Activated CD8-positive, alpha-beta T cell treated with anti-CD3 and anti-CD28 coated beads for 36 hours (primary cell): ENCODE measurements around the gene STAB2. TPM values are rescaled to one million over a fixed set of nuclear protein-coding genes. Genes with fewer than 3 reads are reported as not detected.

Experiments
- ATAC-seq: fragments of 200-7000 bp; cut with Tn5 transposase; one replicate; pipeline ENCODE4 v1.10.0; 2021; ENCODE audit warnings: mild to moderate bottlenecking, moderate library complexity
- CTCF ChIA-PET: fragments of 350-600 bp; sonication (Branson Sonifier 250); formaldehyde crosslinking; loops from one replicate; lab custom pipeline; 2021; ENCODE audit warnings: antibody characterized with exemption; lab: Charles Lee
- POLR2A ChIA-PET: fragments of 350-600 bp; sonication (Branson Sonifier 250); formaldehyde crosslinking; loops from one replicate; lab custom pipeline; 2021; ENCODE audit warnings: antibody characterized with exemption; lab: Charles Lee
- DNase-seq: peaks from one replicate; pipeline ENCODE4 v3.0.0-alpha.2; 2020
- H3K27ac Mint-ChIP-seq: one replicate; pipeline ENCODE4 v1.8.0; 2021; ENCODE audit warnings: mild to moderate bottlenecking, mixed read lengths
- H3K27me3 Mint-ChIP-seq: one replicate; pipeline ENCODE4 v1.8.0; 2021; ENCODE audit warnings: mixed read lengths
- H3K36me3 Mint-ChIP-seq: one replicate; pipeline ENCODE4 v1.8.0; 2021; ENCODE audit warnings: low read depth, mixed read lengths
- H3K4me1 Mint-ChIP-seq: one replicate; pipeline ENCODE4 v1.8.0; 2021; ENCODE audit warnings: low read depth, mixed read lengths
- H3K4me3 Mint-ChIP-seq: one replicate; pipeline ENCODE4 v1.8.0; 2021; ENCODE audit warnings: mild to moderate bottlenecking, moderate library complexity, mixed read lengths
- H3K9me3 Mint-ChIP-seq: one replicate; pipeline ENCODE4 v1.8.0; 2021; ENCODE audit warnings: mixed read lengths
- intact Hi-C: fragments of 100-400 bp; cut with micrococcal nuclease; formaldehyde crosslinking; loops from one replicate; pipeline ENCODE4 v1.10.0; 2022
- total RNA-seq, 2 experiments: library from RNA; stranded (reverse); gene quantifications; one replicate each; pipeline ENCODE4 v1.2.3, GENCODE V29; 2021
- TF ChIP-seq, protein P1 (sequence below): fragments of 200-600 bp; IDR thresholded peaks from one replicate; pipeline ENCODE4 v1.8.0; 2022; ENCODE audit warnings: antibody characterized with exemption, mild to moderate bottlenecking

Gene STAB2
- total RNA-seq, 2 experiments from 2014 or later: not detected

DNA sequence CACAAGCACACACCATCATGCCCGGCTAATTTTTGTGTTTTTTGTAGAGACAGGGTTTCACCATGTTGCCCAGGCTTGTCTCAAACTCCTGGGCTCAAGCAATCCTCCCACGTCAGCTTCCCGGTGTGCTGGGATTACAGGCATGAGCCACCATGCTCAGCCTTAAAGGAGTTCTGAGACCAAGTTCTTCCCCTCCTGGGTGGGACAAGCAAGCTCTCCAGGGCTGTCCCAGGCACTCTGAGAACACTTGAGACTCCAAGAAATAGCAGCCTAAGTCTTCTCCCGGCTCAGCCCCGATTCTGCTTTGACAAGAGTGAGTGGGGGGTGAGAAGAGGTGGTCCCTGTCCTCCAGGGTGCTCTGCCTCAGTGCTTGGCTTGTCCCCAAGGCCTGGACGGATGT is 86.4 kb downstream of the STAB2 start:
- H3K27ac Mint-ChIP-seq: no peak overlapping the region
- no peaks in the 10 kb centered on the region for H3K27me3 Mint-ChIP-seq
- no peak for DNase-seq
- no peak overlapping the region for H3K4me3 Mint-ChIP-seq
- no peaks in the 10 kb centered on the region for H3K36me3 Mint-ChIP-seq
- intact Hi-C loops: no loop called here
- ChIA-PET POLR2A (no interaction called here), CTCF (interaction anchor here (2.1 kb wide), 1 partner anchor 12 kb away, joined by 5 read pairs; no protein-coding TSS in a partner anchor)
- TF ChIP-seq, protein P1, sequence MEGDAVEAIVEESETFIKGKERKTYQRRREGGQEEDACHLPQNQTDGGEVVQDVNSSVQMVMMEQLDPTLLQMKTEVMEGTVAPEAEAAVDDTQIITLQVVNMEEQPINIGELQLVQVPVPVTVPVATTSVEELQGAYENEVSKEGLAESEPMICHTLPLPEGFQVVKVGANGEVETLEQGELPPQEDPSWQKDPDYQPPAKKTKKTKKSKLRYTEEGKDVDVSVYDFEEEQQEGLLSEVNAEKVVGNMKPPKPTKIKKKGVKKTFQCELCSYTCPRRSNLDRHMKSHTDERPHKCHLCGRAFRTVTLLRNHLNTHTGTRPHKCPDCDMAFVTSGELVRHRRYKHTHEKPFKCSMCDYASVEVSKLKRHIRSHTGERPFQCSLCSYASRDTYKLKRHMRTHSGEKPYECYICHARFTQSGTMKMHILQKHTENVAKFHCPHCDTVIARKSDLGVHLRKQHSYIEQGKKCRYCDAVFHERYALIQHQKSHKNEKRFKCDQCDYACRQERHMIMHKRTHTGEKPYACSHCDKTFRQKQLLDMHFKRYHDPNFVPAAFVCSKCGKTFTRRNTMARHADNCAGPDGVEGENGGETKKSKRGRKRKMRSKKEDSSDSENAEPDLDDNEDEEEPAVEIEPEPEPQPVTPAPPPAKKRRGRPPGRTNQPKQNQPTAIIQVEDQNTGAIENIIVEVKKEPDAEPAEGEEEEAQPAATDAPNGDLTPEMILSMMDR: no peak
- no peaks in the 10 kb centered on the region for H3K4me1 Mint-ChIP-seq
- ATAC-seq: no peak
- no peaks in the 10 kb centered on the region for H3K9me3 Mint-ChIP-seq

DNA sequence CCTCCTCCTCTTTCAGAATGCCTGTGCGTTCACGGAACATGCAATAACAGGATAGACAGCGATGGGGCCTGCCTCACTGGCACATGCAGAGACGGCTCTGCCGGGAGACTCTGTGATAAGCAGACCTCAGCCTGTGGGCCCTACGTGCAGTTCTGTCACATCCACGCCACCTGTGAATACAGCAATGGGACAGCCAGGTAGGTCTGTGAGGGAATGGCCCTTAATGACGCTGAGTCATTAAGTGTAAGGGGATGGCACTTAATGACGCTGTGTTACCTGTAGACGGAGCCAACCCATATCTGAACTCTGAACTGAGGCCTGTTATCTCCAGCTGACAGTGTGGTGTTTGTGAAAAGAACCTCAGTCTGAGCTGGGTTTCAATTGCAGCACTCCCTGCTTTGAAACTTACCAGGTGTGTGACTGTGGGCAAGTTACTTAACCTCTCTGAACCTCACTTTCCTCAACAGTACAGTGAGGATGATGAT is 86.9 kb downstream of the STAB2 start:
- POLR2A ChIA-PET: no interaction called here
- H3K36me3 Mint-ChIP-seq: no peaks in the 10 kb centered on the region
- H3K9me3 Mint-ChIP-seq: no peaks in the 10 kb centered on the region
- no peak overlapping the region for H3K27ac Mint-ChIP-seq
- ATAC-seq (no peak), DNase-seq (no peak)
- no peaks in the 10 kb centered on the region for H3K27me3 Mint-ChIP-seq
- no peak overlapping the region for H3K4me3 Mint-ChIP-seq
- CTCF ChIA-PET: interaction anchor here (2.1 kb wide), 1 partner anchor 12 kb away, joined by 5 read pairs; no protein-coding TSS in a partner anchor
- TF ChIP-seq, protein P1: no peak
- no peaks in the 10 kb centered on the region for H3K4me1 Mint-ChIP-seq
- intact Hi-C loops: no loop called here

DNA sequence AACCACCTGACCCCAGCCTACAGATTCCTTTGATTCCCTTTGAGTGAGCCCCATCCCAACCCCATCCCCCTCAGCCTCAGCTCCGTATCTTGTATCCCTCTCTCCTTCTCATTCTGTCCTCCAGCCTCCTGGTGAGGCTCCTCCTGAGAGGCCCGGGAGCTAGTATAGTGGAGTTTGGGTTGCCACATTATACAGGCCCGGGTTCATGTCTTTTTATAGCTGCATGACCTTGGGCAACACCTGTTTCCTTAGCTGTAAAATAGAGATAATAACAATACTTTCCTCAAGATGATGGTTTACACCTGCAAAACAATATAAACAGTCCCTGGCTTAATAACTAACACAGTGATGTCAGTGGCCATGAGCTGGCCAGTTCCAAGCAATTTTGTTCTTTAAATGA is 89.8 kb downstream of the STAB2 start:
- Mint-ChIP-seq H3K27me3 (no peaks in the 10 kb centered on the region), H3K9me3 (no peaks in the 10 kb centered on the region), H3K4me3 (no peak overlapping the region), H3K4me1 (no peaks in the 10 kb centered on the region), H3K36me3 (no peaks in the 10 kb centered on the region), H3K27ac (no peak overlapping the region)
- TF ChIP-seq, protein P1: no peak
- no peak for DNase-seq
- POLR2A ChIA-PET: no interaction called here
- intact Hi-C loops: no loop called here
- CTCF ChIA-PET: no interaction called here
- no peak for ATAC-seq

DNA sequence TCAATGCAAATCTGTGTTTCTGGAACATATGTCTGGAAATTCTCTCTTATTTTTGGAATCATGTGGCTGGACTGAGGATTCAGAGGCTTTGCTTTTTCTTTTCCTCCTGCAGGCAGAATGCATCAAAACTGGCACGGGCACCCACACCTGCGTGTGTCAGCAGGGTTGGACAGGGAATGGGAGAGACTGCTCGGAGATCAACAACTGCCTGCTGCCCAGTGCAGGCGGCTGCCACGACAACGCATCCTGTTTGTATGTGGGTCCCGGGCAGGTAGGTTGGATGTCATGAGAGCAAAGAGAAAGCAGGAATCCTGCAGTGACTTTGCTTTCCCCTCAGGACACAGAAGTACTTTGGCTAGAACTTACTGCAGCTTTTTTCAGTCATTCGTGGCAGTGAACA is 90.3 kb downstream of the STAB2 start:
- ATAC-seq: no peak
- Mint-ChIP-seq H3K36me3 (no peaks in the 10 kb centered on the region), H3K9me3 (no peaks in the 10 kb centered on the region), H3K27ac (no peak overlapping the region), H3K4me1 (no peaks in the 10 kb centered on the region), H3K4me3 (no peak overlapping the region), H3K27me3 (no peaks in the 10 kb centered on the region)
- ChIA-PET CTCF (no interaction called here), POLR2A (no interaction called here)
- TF ChIP-seq, protein P1: no peak
- no peak for DNase-seq
- intact Hi-C loops: no loop called here

DNA sequence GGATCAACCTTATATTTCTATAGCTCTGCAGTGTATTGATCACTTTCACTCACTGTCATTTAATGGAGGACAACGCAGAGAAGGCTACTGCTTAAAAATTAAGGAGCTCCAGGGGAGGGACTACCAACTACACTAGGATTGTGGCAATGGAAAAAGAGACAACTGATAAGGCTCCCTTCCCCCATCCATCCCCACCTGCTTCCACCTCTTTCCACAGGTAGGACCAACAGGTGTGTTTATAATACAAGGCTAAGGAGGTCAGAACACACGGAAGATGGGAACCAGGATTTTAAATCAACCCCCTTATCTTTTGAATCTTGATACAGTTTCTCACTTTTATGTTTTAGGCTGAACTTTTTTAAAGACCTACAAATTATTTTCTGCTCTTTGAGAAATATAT is 90.8 kb downstream of the STAB2 start:
- DNase-seq (no peak), ATAC-seq (no peak)
- TF ChIP-seq, protein P1: no peak
- intact Hi-C loops: no loop called here
- Mint-ChIP-seq H3K4me3 (no peak overlapping the region), H3K36me3 (no peaks in the 10 kb centered on the region), H3K27ac (no peak overlapping the region), H3K9me3 (no peaks in the 10 kb centered on the region), H3K27me3 (no peaks in the 10 kb centered on the region), H3K4me1 (no peaks in the 10 kb centered on the region)
- ChIA-PET CTCF (no interaction called here), POLR2A (no interaction called here)
